NCI-H1417 (cell line): Measurements from ENCODE around the gene SEMA3A.
"Not testable (repeated sequence)": the region's sequence is repeated elsewhere in the genome, so short reads cannot be mapped to it uniquely, and the experiment has no call there.

Experiments used
- DNase-seq, 3 experiments: peaks; one replicate each; lab custom pipeline; 2025; lab: John Stamatoyannopoulos, UW

The SEMA3A gene

GRCh38 chr7:84154991-84155781 lies 39.4 kb downstream of the SEMA3A start:
- no peak for DNase-seq

GRCh38 chr7:84152995-84153394 lies 41.6 kb downstream of the SEMA3A start:
- DNase-seq: no peak

GRCh38 chr7:84150370-84150769 lies 44.2 kb downstream of the SEMA3A start:
- not testable (repeated sequence) for DNase-seq

GRCh38 chr7:84149573-84149972 lies 45.0 kb downstream of the SEMA3A start:
- DNase-seq: no peak

- DNase-seq: peak in 2 of 3 experiments; percentile 8 to 67
Measured at GRCh38 chr7:84145892-84146291, 48.7 kb downstream of the SEMA3A start.

- DNase-seq: no peak
Measured at GRCh38 chr7:84144935-84145334, 49.7 kb downstream of the SEMA3A start.

GRCh38 chr7:84144480-84144879 lies 50.1 kb downstream of the SEMA3A start:
- DNase-seq: no peak

- no peak for DNase-seq
Measured at GRCh38 chr7:84142726-84143125, 51.9 kb downstream of the SEMA3A start.

- DNase-seq: no peak
Measured at GRCh38 chr7:84139986-84140729, 54.4 kb downstream of the SEMA3A start.

- DNase-seq: no peak
Measured at GRCh38 chr7:84138411-84138810, 56.2 kb downstream of the SEMA3A start.

- DNase-seq: no peak
Measured at GRCh38 chr7:84137812-84138211, 56.8 kb downstream of the SEMA3A start.

- DNase-seq: no peak
Measured at GRCh38 chr7:84136809-84137208, 57.8 kb downstream of the SEMA3A start.

- DNase-seq: no peak
Measured at GRCh38 chr7:84136336-84136735, 58.3 kb downstream of the SEMA3A start.

GRCh38 chr7:84134169-84134568 lies 60.4 kb downstream of the SEMA3A start:
- DNase-seq: no peak

GRCh38 chr7:84125654-84126053 lies 68.9 kb downstream of the SEMA3A start:
- DNase-seq: no peak

GRCh38 chr7:84123965-84124547 lies 70.5 kb downstream of the SEMA3A start:
- DNase-seq: no peak

- DNase-seq: no peak
Measured at GRCh38 chr7:84122582-84123360, 71.8 kb downstream of the SEMA3A start.

- no peak for DNase-seq
Measured at GRCh38 chr7:84117304-84117703, 77.3 kb downstream of the SEMA3A start.

GRCh38 chr7:84113906-84114850 lies 80.4 kb downstream of the SEMA3A start:
- no peak for DNase-seq

GRCh38 chr7:84113286-84113685 lies 81.3 kb downstream of the SEMA3A start:
- DNase-seq: no peak

- DNase-seq: no peak
Measured at GRCh38 chr7:84112771-84113170, 81.8 kb downstream of the SEMA3A start.
